ENCODE measurements around the gene RLN3. TPM values are rescaled to one million over a fixed set of nuclear protein-coding genes. Genes with fewer than 3 reads are reported as not detected.

Gene RLN3
- total and polyA plus RNA-seq, 9 of the 15 experiments (the other 6 are each of a cell fraction or from before 2014, with no cell fraction given), result 0.31 to 1.2 (median 0.71) TPM; not detected in 6

GRCh38 chr19:14006766-14007562 is 21.0 kb upstream of the RLN3 start (continued):
- TF ChIP-seq SUPT5H (IDR thresholded peaks at IDR 0.05) (peak; percentile 63; the same call in 1 of the 2 replicates), KLF1 (tag; IDR thresholded peaks at IDR 0.05) (peak; percentile 87), HDAC2 (IDR thresholded peaks at IDR 0.05) (peak; percentile 95), HCFC1 (IDR thresholded peaks at IDR 0.05; ENCODE audit: low read depth, low read length) (no peak), ADNP (tag; IDR thresholded peaks at IDR 0.05) (peak; percentile 90; the same call in 1 of the 2 replicates), JUNB (CRISPR knock-in tag; conservative IDR thresholded peaks at IDR 0.05) (peak; percentile 97), CAMTA2 (CRISPR knock-in tag; conservative IDR thresholded peaks at IDR 0.05) (0 out of 2 replicates have a peak, but pooled peaks have one; percentile 32), RB1 (IDR thresholded peaks at IDR 0.05; ENCODE audit: low read depth) (peak; percentile 95), STAT5B (CRISPR knock-in tag; IDR thresholded peaks at IDR 0.05) (no peak), BRD9 (IDR thresholded peaks at IDR 0.05; ENCODE audit: low read depth, partially characterized antibody) (peak; percentile 88), PYGO2 (tag; IDR thresholded peaks at IDR 0.05) (no peak), PRPF4 (IDR thresholded peaks at IDR 0.05; ENCODE audit: insufficient read depth, low read depth, low read length, poor library complexity, severe bottlenecking) (peak; percentile 46), ZKSCAN3 (CRISPR knock-in tag; IDR thresholded peaks at IDR 0.05) (no peak), DIDO1 (tag; IDR thresholded peaks at IDR 0.05; ENCODE audit: low read depth) (0 out of 2 replicates have a peak, but pooled peaks have one; percentile 13), GTF3C2 (IDR thresholded peaks at IDR 0.05; ENCODE audit: borderline replicate concordance, extremely low read depth, insufficient read length) (peak; percentile 96), ZNF12 (CRISPR knock-in tag; IDR thresholded peaks at IDR 0.05) (no peak), ZNF778 (CRISPR knock-in tag; IDR thresholded peaks at IDR 0.05) (no peak), GATAD2B (IDR thresholded peaks at IDR 0.05; ENCODE audit: borderline replicate concordance) (peak; percentile 96), HDAC6 (IDR thresholded peaks at IDR 0.05; ENCODE audit: low read depth, low read length) (no peak), ETV5 (CRISPR knock-in tag; IDR thresholded peaks at IDR 0.05; ENCODE audit: low read depth) (peak; percentile 96), CEBPG (CRISPR knock-in tag; IDR thresholded peaks at IDR 0.05) (peak; percentile 7), CEBPG (tag; conservative IDR thresholded peaks at IDR 0.05 in 1 of 2, IDR thresholded peaks at IDR 0.05 in 1 of 2) (no peak; a peak in 1 of 4 replicates)
- TF ChIP-seq, protein P1, sequence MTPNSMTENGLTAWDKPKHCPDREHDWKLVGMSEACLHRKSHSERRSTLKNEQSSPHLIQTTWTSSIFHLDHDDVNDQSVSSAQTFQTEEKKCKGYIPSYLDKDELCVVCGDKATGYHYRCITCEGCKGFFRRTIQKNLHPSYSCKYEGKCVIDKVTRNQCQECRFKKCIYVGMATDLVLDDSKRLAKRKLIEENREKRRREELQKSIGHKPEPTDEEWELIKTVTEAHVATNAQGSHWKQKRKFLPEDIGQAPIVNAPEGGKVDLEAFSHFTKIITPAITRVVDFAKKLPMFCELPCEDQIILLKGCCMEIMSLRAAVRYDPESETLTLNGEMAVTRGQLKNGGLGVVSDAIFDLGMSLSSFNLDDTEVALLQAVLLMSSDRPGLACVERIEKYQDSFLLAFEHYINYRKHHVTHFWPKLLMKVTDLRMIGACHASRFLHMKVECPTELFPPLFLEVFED (CRISPR knock-in tag; conservative IDR thresholded peaks at IDR 0.05), result no peak
- TF ChIP-seq, protein P2, sequence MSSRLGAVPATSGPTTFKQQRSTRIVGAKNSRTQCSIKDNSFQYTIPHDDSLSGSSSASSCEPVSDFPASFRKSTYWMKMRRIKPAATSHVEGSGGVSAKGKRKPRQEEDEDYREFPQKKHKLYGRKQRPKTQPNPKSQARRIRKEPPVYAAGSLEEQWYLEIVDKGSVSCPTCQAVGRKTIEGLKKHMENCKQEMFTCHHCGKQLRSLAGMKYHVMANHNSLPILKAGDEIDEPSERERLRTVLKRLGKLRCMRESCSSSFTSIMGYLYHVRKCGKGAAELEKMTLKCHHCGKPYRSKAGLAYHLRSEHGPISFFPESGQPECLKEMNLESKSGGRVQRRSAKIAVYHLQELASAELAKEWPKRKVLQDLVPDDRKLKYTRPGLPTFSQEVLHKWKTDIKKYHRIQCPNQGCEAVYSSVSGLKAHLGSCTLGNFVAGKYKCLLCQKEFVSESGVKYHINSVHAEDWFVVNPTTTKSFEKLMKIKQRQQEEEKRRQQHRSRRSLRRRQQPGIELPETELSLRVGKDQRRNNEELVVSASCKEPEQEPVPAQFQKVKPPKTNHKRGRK (tag; IDR thresholded peaks at IDR 0.05), result no peak

Measured in K562 (cell line).